ENCODE measurements around the gene TIAL1. TPM values are rescaled to one million over a fixed set of nuclear protein-coding genes. Genes with fewer than 3 reads are reported as not detected.

The TIAL1 gene
- total and polyA plus RNA-seq, 2 of the 4 experiments (the other 2 are of a cell fraction) = 28.0 to 83.5 TPM

GRCh38 chr10:119533473-119533872 is 63.3 kb downstream of the TIAL1 start:
- Histone ChIP-seq H3K14ac (replicated peaks; ENCODE audit: low read depth, low read length) (no peak overlapping the region), H3K36me3 (ENCODE audit: control insufficient read depth, insufficient read depth, low read length) (peaks cover 5% of the 10 kb centered on the region; the same call in 1 of the 2 replicates), H3K9me3 (ENCODE audit: control insufficient read depth, insufficient read depth, low read length) (no peaks in the 10 kb centered on the region), H2BK20ac (ENCODE audit: low read depth, low read length) (no peak overlapping the region), H3K9me1 (ENCODE audit: insufficient read depth, low read length) (peaks cover 14% of the 10 kb centered on the region), H3K4me1 (ENCODE audit: control insufficient read depth, insufficient read depth, low read length) (peaks cover 25% of the 10 kb centered on the region), H2AK5ac (ENCODE audit: low read depth, low read length) (no peak overlapping the region), H2BK5ac (ENCODE audit: low read depth, low read length, poor library complexity, severe bottlenecking) (no peak overlapping the region), H2AFZ (replicated peaks; ENCODE audit: low read length, poor library complexity) (no peak overlapping the region), H3K23ac (ENCODE audit: low read depth, low read length) (0 out of 2 replicates have a peak overlapping the region, but pooled peaks have one; percentile 48), H4K5ac (ENCODE audit: low read depth, low read length) (no peak overlapping the region), H3K4ac (ENCODE audit: low read depth, low read length) (no peak overlapping the region), H2AK9ac (replicated peaks; ENCODE audit: low read depth, low read length, poor library complexity) (no peak overlapping the region), H2BK15ac (ENCODE audit: low read depth, low read length) (no peak overlapping the region), H3K27me3 (ENCODE audit: control insufficient read depth, insufficient read depth, low read length) (no peaks in the 10 kb centered on the region), H3K9ac (ENCODE audit: low read depth, low read length) (no peak overlapping the region), H3K27ac (ENCODE audit: insufficient read depth, low read length) (no peak overlapping the region), H3K18ac (ENCODE audit: low read depth, low read length) (no peak overlapping the region), H3K4me2 (ENCODE audit: low read depth, low read length) (no peak overlapping the region), H2BK120ac (ENCODE audit: low read depth, low read length) (no peak overlapping the region), H4K91ac (ENCODE audit: insufficient read depth, low read depth, low read length) (no peak overlapping the region), H4K20me1 (ENCODE audit: insufficient read depth, low read length) (peaks cover 51% of the 10 kb centered on the region), H3K79me1 (ENCODE audit: low read depth in 1 of 2, low read length in 2 of 2) (peaks cover 34 to 84% of the 10 kb centered on the region in 2 experiments), H3K4me3 (ENCODE audit: insufficient read depth, low read depth, low read length) (no peak overlapping the region), H3K56ac (ENCODE audit: extremely low read depth, insufficient read depth, low read length) (no peak overlapping the region), H4K8ac (ENCODE audit: low read depth in 2 of 2, low read length in 2 of 2) (no peak overlapping the region)
- ChIA-PET CTCF (no interaction called here), POLR2A (ENCODE audit: unreplicated experiment) (no interaction called here)
- in situ Hi-C loops (cut with MboI; ENCODE audit: low sequenced_read_pairs) (no loop called here), dilution Hi-C loops (cut with HindIII; ENCODE audit: low sequenced_read_pairs, unreplicated experiment) (no loop called here), intact Hi-C loops (cut with micrococcal nuclease) (no loop called here)
- WGBS, 2 experiments (ENCODE audit: extremely low coverage in 2 of 2, insufficient read length in 1 of 2) = no CpG with 5 or more reads among the region's 2 CpGs
- TF ChIP-seq FOS (IDR thresholded peaks at IDR 0.05; ENCODE audit: low read depth, low read length) (no peak), USF2 (IDR thresholded peaks at IDR 0.05; ENCODE audit: low read depth, low read length) (no peak), RCOR1 (IDR thresholded peaks at IDR 0.05; ENCODE audit: insufficient replicate concordance, low read length) (no peak), CEBPB (IDR thresholded peaks at IDR 0.05; ENCODE audit: low read depth, low read length) (no peak), MAZ (IDR thresholded peaks at IDR 0.05; ENCODE audit: borderline replicate concordance, low read depth, low read length) (no peak), NFE2L2 (IDR thresholded peaks at IDR 0.05; ENCODE audit: low read depth, low read length) (no peak), CHD1 (IDR thresholded peaks at IDR 0.05; ENCODE audit: low read depth, low read length) (no peak), ELK1 (IDR thresholded peaks at IDR 0.05; ENCODE audit: borderline replicate concordance, low read depth, low read length) (no peak), RFX5 (IDR thresholded peaks at IDR 0.05; ENCODE audit: low read depth, low read length) (no peak), POLR2A (IDR thresholded peaks at IDR 0.05; ENCODE audit: low read depth, low read length) (no peak), BHLHE40 (IDR thresholded peaks at IDR 0.05; ENCODE audit: low read depth, low read length) (no peak), MAFK (IDR thresholded peaks at IDR 0.05; ENCODE audit: low read depth, low read length) (no peak), SMC3 (IDR thresholded peaks at IDR 0.05; ENCODE audit: low read depth, low read length) (no peak), RAD21 (IDR thresholded peaks at IDR 0.05; ENCODE audit: low read length) (no peak), CTCF (conservative IDR thresholded peaks at IDR 0.05; ENCODE audit: low read depth, low read length) (no peak)
- ATAC-seq (ENCODE audit: low read depth) = no peak
- BruUV-seq (replicated peaks) = no TSS peak
- DNase-seq = no peak

All from IMR-90 (cell line).